GM21381 (cell line): Measurements from ENCODE around the gene DGAT2L6.
"Not testable (repeated sequence)": the region's sequence is repeated elsewhere in the genome, so short reads cannot be mapped to it uniquely, and the experiment has no call there.

Source experiments
- ATAC-seq: cut with Tn5 transposase; IDR thresholded peaks from one replicate; pipeline ENCODE4 v1.9.1; 2021; ENCODE audit warnings: mild to moderate bottlenecking, moderate library complexity; ENCODE audit not compliant: unreplicated experiment

Gene DGAT2L6

DNA sequence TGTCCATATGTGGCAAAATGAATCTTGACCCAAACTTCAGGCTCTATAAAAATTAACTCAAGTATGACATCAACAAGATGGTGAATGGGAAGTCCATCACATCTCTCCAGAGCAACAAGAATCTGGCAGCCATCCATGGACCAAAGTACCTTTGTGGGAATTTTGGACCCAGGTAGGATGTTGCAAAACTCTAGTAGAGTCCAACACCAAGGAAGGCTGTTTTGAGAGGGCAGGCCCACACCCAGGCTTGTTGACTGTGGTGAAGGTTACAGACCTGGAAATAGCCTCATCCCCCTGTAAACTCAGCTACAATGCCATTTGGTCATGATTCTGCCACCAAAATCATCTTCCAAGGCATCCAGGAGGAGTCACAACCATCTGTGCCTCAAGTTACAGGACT lies 12.9 kb downstream of the DGAT2L6 start:
- ATAC-seq: no peak

DNA sequence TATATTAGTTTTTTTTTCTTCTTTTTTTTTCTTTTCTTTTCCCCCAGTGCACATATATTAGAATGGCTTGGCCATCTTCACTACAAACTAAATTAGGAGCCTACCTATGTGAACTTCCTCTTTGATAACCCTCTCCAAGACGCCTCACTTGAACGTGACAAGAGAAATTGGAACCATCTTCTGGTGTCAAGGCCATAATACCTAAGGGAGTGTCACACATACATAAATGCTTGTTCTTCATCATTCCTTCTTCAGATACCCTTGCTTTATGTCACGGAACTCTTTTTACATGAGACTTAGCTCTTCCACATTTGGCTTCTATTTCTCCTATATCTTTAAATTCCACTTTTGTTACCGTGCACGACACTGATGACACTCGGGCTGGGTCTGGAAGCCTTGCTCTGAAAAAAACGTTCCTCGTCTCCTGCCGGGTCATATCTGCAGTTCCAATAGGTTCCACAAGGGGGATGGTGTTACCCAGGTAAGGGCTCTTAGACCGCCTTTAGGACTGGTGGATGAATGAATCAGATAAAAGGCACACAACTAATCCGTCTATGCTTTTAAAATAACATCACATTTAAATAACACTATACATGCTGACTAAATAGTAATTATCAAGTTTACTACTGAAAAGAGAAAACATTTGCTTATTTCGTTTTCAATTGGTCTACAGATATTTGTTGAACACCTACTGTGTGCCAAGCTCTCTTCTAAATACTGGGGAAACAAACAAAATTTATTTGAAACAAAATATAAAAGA lies 19.9 kb downstream of the DGAT2L6 start:
- peak; percentile 72 for ATAC-seq

DNA sequence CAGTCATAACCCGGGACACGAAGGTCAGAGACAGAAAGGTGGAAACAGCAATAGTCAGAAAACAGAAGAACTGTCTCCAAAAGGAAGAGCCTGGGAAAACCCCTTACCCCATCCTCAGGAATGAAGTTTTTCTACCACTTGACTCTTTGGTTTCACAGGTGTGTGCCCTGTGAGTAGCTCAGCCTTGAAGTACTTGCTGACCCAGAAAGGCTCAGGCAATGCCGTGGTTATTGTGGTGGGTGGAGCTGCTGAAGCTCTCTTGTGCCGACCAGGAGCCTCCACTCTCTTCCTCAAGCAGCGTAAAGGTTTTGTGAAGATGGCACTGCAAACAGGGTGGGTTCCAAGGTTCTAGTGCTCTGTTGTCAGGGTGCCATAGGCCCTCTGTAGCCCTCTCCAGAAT lies 24.4 kb downstream of the DGAT2L6 start:
- no peak for ATAC-seq

DNA sequence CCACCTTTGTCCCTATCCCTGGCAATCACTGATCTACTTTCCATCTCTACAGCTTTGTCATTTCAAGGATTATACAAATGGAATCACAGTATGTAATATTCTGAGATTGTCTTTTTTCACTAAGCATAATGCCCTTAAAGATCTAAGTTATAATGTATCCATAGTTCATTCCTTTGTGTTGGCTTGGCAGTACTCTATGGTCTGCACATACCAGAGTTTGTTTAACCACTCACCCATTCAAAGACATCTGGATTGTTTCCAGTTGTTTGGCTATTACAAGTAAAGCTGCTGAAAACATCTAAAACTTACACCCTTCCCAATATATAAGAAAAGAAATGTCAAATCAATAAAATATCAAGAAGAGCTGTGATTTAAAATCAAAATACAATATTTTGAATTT lies 31.2 kb downstream of the DGAT2L6 start:
- ATAC-seq: no peak

DNA sequence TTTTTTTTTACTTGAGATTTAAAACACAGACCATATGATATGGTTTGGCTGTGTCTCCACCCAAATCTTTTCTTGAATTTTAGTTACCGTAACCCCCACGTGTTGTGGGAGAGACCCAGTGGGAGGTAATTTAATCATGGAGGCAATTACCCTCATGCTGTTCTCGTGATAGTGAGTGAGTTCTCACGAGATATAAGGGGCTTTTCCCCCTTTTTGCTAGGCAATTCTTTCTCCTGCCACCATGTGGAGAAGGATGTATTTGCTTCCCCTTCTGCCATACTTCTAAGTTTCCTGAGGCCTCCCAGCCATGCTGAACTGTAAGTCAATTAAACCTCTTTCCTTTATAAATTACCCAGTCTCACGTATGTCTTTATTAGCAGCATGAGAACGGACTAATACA lies 32.3 kb downstream of the DGAT2L6 start:
- not testable (repeated sequence) for ATAC-seq

DNA sequence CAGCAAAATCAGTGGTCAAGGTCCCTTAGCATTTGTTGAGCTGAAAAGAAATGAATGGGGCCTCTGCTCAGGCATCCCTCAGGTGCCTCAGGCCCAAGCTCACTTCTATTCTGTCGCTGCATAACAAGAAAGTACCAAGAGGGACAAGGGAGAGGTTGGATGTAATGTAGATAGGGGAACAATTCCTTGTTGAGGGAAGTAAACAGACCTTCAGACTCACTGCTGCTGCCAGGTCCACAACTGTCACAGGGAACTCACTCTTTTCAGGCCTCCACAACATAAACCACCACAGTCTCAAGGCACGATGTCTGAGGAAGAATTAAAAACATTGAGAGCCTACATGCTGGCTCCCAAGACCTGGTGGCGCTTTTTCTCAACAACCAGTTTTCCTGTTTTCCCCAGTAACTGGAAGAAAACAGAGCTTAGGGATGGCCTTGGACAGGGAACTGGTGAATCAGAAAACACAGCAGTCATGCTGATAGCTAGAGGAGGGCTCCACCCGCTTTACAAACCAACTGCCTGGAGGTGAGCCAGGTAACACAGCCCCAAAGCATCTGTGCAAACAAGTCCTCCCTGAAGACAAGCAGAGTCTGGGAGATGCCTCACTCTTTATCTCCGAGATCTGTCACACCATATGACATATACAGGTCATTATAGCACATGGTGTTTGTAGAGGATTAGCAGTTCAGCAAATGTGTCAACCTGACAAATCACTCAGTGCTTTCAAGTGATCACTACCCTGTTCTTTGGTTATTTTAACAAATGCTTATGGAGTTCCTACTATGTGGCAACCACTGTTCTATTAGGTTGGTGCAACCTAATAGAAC lies 42.9 kb downstream of the DGAT2L6 start:
- ATAC-seq: no peak

DNA sequence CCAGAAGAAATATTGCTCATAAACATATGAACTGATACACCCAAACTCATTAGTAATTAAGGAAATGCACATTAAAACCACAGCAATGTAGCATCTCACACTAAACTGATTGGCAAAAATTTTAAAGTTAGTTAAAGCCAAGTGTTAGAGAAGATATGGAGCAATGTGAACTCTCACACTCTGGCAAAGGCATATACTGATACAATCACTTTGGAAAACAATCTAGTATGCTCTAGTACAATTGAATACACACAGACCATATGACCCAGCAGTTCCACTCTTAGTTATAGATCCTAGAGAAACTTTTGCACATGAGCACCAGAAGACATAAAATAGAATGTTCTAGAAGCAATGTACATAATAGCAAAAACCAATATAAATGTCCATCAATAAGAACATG lies 48.8 kb downstream of the DGAT2L6 start:
- ATAC-seq: no peak

DNA sequence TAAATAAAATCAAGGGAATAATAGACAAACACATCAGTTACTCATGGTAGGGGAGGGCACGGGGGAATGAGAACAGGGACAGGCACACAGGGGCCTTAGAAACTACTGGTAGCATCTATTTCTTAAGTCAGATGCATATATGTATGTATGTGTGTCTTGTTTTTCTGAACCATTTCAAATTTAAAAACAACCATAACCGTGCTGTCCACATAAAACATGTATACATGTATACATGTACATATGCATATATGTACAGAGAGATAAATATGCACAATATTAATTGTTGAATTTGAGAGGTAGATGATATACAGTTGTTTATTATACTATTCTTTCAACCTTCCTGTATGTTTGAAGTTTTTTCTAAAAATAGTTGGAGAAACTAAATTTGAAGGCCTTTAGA lies 49.4 kb downstream of the DGAT2L6 start:
- no peak for ATAC-seq

DNA sequence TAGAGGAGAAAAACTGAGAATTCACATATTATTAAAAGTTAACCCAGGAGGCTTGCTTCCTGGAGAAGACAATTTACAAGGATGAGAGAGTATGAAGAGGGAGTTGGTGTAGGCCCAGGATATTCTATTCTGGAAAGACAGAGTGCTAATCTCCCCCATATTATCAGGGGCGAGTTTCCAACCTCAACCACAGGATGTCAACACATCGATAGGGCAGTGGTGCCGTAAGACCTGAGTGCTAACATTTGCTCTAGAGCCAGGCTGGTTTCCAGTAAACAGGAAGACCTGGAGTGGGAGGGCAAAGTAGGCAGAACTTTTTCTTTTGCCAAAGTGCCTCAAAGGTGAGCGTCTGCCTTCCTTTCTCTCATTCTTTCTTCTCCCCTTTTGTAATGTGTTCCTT lies 54.4 kb downstream of the DGAT2L6 start:
- ATAC-seq: no peak

DNA sequence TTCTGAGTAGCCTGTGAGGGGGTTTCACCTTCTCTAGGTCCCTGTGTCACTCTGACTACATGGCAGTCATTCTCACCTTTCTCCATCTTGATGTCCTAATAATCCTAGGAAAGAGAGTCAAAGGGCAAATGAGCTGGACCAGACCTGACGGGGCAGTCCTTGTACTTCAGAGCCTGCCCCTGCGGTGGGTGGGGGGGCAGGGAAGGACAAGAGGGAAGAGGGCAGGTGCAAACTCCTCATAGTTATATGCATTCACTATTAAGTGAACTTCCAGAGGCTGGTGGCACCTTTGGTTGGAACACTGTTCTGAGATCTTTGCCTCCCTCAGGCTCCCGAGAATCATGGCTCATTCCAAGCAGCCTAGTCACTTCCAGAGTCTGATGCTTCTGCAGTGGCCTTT lies 57.1 kb downstream of the DGAT2L6 start, which contains the start of gene AWAT1:
Gene AWAT1, plus strand, starts transcription at position 301 of the 400 bp plus-strand sequence. Its CDS starts 41 bp downstream, at position 342.
- ATAC-seq: no peak

DNA sequence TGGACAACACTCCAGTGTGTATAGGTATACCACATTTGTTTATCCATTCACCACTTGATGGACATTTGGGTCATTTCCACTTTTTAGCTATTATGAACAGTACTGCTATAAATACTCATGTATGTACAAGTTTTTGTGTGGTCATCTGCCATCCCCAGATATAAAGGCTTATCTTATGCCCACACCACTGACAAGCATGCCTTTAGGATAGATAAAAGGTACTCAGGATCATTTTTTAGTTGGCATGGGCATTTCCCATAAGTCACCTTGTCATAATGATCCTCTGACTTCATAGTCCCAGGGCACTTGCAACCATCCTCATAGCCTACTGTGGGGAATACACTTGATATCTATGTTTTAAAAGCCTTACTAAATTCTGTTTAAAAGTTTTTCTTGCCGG lies 63.5 kb downstream of the DGAT2L6 start:
- no peak for ATAC-seq

DNA sequence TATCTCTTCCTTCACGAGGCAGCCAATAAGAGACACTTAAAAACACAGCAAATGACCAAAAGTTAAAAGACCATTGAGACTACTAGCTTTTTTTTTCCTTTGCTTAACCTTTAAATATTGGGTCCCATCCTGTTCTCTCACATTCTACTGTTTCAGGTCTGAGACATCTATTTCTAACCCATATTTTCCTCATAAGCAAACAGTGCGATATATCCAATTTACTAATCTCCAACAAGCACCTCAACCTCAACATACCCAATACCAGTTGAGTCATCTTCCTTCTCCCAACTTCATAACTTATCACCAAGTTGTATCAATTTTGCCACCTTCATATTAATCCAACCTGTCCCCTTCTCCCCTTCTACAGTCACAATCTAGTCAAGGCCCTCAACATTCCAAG lies 64.2 kb downstream of the DGAT2L6 start:
- ATAC-seq: no peak

DNA sequence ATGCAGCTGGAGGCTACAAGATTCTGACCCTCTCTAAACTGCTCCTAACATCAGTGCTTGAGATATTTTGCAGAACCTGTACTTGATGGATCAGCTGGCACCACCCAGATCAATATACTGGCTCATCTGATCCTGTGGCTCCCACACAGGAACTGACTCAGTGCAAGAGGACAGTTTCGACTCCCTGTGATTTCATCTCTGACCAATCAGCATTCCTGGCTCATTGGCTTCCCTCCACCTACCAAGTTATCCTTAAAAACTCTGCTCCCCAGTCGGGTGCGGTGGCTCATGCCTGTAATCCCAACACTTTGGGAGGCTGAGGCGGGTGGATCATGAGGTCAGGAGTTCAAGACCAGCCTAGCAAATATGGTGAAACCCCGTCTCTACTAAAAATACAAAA lies 66.3 kb downstream of the DGAT2L6 start:
- ATAC-seq: not testable (repeated sequence)

DNA sequence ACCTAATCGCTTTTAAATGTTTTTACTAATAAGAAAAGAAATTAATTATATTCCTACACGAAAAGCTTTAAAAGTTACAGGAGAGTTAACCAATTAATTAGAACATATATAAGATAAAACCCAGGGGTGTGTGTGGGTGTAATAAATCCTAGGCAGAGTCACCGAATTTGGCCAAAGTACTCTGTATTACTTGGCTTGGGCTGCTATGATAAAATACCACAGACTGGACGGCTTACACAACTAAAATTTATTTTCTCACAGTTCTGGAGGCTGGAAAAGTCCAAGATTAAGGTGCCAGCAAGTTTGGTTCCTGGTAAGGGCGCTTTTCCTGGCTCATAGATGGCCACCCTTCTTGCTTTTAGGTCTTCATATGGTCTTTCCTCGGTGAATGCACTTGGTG lies 67.6 kb downstream of the DGAT2L6 start:
- no peak for ATAC-seq

DNA sequence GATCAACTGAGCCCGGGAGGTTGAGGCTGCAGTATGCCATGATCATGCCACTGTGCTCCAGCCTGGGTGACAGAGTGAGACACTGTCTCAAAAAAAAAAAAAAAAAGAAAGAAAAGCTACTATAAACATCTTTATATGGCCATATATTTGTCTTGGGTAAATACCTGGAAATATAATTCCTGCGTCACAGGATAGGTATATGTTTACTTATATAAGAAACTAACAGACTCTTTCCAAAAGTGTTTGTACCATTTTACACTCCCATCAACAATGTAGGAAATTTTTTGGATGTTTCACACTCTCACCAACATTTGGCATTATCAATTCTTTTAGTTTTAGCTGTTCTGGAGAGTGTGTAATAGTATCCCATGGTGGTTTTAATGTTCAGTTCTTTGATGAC lies 70.0 kb downstream of the DGAT2L6 start:
- ATAC-seq: no peak

DNA sequence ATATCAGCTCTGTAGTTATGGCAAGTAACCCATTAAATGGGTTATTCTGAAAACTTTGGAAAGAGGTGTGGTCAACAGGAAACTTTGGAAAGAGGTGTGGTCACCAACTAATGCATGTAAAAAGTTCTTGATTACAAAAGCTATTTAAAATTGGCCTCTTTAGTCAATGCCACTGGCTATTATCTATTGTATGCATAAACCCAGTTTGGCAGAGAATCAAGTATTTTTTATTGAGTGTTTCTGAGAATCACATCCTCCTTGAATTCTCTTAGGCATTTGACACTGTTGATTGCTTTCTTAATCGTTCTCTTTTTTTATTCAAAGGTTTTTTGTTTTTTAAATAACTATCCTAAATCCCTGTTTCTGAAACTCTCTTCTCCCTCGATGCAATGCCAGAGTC lies 75.2 kb downstream of the DGAT2L6 start:
- ATAC-seq: no peak

DNA sequence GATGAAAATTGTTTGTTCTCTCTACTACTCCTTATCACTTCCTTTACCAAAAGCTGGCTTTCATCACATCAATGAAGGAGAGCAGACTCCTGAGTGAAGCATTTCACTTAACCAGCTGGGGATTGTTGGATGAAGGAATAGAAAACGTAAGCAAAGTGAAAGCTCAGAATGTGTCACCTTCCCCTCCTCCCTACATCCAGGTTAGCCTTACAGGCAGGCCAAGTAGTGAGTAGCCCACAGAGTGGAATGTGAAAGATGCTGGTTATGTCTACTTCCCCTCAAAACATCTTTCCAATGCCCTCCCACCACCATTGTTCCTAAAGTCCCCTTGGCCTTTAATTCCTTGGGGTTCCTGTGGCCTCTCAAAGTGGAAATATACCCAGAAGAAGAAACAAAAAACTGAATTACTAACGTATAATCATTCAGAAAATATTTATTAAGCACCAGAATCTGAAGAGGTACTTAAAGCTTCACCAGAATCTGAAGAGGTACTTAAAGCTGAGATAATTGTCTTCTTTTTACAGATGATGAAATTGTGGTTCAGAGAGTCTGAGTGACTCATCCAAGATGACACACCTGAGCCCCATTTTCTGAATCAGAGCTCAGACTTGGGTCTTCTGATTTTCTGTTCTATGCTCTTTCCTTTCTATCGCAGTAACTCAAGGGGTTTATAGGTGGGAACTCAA lies 76.2 kb downstream of the DGAT2L6 start:
- ATAC-seq: no peak

DNA sequence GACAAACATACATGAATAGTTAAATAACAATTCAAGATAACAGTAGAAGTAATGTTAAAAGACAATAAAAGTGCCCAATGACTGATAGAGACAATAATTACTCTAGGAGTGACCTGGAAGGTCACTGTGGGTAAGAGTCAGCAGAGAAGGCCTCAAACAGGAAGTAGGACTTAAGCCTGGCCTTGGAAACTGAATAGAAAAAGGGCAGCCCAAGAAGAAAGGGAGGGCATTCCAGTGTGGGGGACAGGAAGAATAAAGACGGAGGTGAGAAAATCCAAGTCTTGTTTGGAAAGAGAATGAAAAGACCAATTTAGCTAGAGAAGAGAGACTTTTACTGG lies 76.7 kb downstream of the DGAT2L6 start:
- no peak for ATAC-seq

DNA sequence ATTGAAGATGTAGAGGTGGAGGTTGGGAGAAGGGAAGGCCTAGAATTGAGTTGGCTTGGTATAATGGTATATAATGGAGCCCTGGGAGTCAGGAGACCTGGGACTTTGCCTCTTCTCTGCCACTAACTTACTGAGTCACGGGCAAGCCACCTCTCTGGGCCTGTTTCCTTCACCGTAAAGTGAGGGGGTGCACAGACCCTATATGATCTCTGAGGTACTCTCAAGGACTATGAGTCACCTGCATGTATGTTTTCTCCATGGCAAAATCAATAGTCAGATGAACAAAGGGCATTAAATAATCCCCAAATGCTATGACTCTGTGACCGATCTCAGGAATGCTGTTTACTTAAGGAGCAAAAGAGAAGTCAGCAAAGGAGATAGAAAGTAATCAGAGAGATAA lies 77.6 kb downstream of the DGAT2L6 start:
- no peak for ATAC-seq
